GM21447 (cell line): ENCODE measurements around the gene TTN.
"Not testable (repeated sequence)": the region's sequence is repeated elsewhere in the genome, so short reads cannot be mapped to it uniquely, and the experiment has no call there.

ENCODE experiments used
- ATAC-seq: cut with Tn5 transposase; IDR thresholded peaks from one replicate; pipeline ENCODE4 v1.9.1; 2021; ENCODE audit not compliant: unreplicated experiment

The TTN gene

DNA sequence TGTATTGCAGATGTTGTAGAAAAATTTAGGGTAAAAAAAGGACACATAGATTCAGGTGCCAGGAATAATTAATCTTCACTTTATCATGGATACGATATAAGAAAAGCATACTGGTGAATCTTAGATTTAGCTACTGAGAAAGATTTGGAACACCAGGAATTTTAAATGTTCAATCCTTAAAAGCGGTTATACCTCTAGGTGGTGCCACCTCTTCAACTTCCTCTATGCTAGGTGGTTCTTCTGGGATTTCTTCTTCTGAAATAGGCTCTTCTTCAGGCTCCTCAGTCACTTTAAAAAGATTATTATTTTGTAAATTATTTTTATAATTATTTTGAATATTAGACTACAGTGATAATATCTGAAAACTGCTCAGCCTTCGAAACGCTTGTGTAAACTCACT, 133.1 kb downstream of the TTN start:
- ATAC-seq = no peak

DNA sequence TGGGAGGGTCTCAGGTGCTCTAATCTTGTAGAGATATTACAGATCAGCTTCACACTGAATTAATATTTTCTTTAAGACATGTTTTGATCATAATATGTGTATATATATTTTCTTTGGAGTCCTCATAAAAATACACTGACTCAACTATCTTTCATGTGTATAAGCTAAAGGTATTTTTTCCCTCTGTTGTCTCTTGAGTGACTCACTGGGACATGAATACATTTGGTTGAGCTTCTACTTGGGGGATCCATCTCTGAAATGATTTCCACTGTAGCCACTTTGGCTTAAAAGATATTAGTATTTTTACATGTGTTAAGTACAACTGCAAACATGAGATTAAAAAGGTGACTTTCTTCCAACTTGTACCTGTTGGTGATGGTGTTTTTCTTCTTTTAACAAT, 140.8 kb downstream of the TTN start:
- ATAC-seq = no peak

- ATAC-seq = not testable (repeated sequence)
Observed at GRCh38 chr2:178658480-178658879, 148.7 kb downstream of the TTN start.

- ATAC-seq = no peak
Observed at GRCh38 chr2:178650554-178650953, 156.7 kb downstream of the TTN start.

DNA sequence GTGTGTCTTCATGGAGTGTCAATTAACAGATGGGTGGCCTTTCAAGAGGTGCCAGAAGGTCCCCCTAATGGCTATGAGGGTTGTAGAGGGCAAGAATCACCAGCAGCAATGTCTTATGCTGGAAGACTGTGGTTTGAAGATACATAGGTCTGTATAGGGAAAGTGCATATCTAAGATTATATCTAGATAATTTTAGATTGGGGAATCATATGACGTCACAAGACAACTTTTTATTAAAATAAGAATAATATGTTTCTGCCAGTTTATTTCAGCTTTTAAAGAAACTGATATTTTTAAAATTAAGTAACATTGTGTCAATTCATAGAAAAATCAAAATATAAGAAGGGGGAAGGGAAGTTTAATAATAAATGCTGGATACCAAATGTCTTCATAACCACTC, 162.3 kb downstream of the TTN start:
- ATAC-seq = no peak

DNA sequence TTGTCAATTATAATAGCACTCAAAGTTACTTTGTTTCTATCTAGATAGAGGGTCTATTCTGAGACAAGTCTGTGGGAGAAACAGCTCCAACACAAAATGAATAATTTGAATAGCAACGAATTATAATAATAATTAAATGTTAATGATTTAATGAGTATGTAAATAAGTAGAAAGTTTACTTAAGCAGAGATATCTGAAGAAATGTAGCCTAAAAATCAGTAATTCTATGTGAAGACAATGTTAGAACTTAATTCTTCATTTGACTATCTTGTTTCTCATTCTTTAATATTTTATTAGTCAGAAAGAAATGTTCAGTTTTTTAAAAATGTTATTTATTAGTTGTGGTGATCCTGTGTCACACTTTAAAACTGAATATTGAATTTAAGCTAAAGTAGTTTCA, 165.7 kb downstream of the TTN start:
- no peak for ATAC-seq

DNA sequence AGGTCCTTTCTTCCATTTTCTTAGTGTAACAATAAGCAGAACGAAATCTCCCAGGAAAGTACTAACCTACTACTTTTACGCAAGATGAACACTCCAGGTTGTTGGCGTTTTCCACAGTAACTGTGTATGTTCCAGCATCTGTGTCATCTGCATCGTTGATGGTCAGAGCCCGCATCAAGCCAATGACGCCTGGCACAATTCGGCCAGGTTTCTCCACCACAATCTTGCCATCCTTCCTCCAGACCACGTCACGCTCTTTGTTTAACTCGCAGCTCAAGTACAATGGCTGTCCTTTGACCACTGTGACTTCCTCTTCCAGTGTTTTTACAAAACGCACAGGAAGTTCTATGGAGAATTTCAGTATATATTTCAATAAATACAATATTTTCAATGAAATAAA, 171.3 kb downstream of the TTN start:
- no peak for ATAC-seq

DNA sequence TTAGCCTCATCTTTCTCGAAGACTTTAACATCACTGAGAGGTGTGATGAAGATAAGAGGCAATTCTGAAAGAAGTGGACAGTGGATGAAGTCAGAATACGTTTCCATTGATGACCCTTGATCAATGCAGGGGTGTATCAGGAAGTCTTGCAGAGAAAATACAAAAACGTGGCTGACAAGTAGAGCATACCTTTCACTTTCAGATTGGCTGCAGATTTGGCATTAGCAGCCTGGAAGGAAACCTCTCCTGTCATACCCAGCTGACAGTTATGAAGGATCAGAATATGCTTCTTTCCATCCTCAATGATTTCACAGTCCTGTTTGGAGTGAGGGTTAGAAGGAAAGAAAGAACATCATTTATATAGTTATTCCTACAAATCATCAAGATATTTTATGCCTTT, 174.5 kb downstream of the TTN start:
- ATAC-seq = no peak

DNA sequence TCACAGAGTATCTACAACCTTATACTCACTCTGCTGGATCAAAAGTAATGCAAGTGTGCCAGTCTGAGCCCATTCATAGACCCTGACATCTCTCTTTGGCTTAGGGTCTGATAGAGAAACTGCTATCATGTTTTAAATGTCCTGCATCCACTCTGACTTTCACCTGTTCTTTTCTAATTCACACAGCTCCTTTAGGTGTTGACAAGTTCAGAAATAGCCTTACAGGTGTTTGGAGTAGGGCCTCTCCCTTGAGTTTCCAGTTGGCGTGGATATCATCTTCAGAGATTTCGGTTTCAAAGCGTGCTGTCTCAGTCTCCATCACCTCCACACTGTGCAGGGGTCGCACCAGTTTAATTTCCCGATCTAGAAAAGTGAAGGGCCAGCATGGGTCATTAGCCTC, 176.6 kb downstream of the TTN start:
- ATAC-seq = no peak

DNA sequence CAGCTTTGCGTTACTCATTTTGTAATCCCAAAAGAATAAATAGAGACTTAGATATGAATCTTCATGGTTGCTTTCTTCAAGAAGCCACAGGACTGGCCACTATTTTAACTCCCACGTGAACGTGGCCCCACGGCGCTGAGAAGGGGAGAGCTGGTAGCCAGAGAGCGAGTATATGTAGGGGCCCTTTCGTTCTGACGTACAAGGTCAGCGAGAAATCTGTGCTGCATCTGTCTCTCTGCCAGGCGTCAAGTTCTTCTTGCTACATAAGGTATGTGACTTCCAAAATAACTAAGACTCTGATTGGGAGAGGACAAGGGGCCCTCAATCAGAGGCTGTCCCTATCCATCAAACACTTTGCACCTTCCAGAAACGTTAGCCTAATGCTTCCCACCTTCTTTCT, 177.8 kb downstream of the TTN start:
- ATAC-seq = no peak

DNA sequence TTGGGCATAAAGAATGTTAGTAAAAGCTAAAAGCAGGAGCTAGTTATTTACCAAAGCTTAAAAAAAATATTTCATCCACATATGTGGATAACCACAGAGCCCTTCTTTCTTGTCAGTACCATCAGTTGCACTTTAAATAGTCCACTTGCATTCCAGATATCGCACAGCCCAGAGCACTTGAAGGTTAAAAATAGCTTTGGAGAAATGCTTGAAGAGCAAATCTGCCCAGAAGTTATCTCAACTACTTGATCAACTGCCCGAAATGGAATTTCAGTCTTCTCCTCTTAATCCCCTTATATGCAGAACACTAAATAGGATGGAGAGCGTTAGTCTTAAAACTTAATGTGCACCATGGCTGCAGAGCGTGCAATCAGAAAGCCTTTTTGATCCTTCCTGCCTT, 178.6 kb downstream of the TTN start:
- ATAC-seq = no peak

- no peak for ATAC-seq
Observed at GRCh38 chr2:178627401-178627800, 179.8 kb downstream of the TTN start.

DNA sequence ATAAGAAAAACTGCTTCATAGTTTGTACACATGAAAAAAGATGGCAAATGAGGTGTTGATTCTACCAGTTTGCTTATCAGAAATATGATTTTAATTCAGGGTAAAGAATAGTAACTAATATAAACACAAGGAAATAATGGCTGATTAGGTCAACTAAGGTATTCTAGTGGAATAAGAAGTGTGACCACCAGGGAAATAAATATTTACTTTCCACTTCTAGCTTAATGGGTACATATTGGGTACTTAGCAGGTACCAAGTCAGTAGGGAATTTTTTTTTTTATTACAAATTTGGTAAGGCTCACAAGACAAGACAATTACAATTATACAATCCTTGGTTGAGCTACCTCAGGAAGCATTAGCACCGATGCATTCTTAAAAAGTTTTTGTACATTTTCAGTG, 191.3 kb downstream of the TTN start:
- ATAC-seq = no peak

- ATAC-seq = no peak
Observed at GRCh38 chr2:178602901-178603300, 204.3 kb downstream of the TTN start.

GRCh38 chr2:178592655-178593054, 214.6 kb downstream of the TTN start:
- no peak for ATAC-seq

DNA sequence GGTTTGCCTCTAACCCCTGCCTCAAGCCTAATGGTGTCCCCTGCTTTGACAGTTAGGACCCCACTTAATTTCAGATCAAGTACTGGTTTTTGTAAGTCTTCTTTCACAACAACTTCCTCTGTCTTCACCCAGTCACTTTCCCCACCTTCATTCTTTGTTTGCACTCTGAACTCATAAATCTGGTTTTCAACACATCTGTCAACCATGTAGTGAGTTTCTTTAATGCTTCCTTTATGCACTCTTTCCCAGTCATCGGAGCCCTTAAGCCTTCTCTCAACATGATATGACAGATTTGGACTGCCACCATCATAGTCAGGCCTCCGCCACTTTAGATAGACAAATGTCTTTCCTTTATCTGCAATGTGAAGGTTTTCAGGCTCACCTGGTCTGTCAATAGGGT, 217.9 kb downstream of the TTN start:
- ATAC-seq = no peak

GRCh38 chr2:178584666-178585065, 222.6 kb downstream of the TTN start:
- ATAC-seq = no peak

- ATAC-seq = no peak
Observed at GRCh38 chr2:178579006-178579405, 228.2 kb downstream of the TTN start.

- no peak for ATAC-seq
Observed at GRCh38 chr2:178574789-178575188, 232.4 kb downstream of the TTN start.

DNA sequence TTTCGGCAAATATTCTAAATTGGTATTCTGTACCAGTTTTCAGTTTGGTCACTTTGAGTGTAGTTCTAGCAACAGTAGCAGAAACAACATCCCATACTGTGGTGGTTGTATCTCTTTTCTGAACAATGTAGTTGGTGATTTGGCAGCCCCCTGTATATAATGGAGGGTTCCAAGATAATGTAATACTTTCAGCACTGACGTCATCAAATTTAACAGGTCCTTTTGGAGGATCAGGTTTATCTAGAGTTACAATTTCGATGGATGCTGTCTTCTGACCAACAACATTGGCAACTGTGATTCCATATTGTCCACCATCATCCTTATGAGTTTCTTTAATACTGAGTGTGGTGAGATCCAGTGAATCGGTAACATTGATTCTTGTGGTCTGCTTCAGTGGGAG, 239.0 kb downstream of the TTN start:
- ATAC-seq = no peak

DNA sequence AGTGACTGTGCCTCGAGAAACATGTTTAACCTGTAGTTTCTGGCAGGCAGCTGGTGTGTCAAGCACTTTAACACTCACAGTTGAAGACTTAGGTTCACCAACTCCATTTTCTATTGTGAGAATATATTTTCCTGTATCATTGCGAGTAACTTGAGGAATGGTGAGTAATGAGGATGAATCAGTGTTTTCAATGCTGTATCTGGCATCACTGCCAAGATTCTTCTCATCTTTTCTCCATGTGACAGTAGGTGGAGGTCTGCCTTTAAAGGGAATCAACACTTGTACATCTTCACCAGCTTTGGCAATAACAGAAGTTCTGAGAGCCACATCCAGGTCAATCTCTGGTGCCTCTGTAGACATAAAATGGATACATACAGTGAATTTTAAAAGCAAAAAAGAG, 254.2 kb downstream of the TTN start:
- no peak for ATAC-seq

- peak; percentile 77 for ATAC-seq
Observed at GRCh38 chr2:178550352-178550751, 256.9 kb downstream of the TTN start.

GRCh38 chr2:178542569-178542968, 264.7 kb downstream of the TTN start:
- no peak for ATAC-seq

DNA sequence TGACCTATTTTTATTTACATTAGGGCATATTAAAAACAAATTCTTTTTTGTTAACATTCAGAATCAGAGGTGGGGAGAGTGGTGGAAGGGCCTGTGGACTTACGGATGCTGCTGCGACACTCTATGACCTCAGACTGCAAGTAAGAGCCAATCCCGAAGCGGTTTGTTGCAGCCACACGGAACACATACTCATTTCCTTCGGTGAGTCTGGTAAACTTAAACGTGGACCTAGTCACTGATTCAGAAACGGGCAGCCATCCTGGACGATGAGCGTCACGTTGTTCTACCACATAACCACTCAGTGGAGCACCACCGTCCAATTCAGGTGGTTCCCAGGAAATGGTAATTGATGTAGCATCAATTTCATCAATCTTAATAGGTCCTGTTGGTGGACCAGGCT, 265.1 kb downstream of the TTN start:
- ATAC-seq = no peak
